Measurements from ENCODE around the gene ADCYAP1.
"Not testable (repeated sequence)": the region's sequence is repeated elsewhere in the genome, so short reads cannot be mapped to it uniquely, and the experiment has no call there.

The ADCYAP1 gene

DNA sequence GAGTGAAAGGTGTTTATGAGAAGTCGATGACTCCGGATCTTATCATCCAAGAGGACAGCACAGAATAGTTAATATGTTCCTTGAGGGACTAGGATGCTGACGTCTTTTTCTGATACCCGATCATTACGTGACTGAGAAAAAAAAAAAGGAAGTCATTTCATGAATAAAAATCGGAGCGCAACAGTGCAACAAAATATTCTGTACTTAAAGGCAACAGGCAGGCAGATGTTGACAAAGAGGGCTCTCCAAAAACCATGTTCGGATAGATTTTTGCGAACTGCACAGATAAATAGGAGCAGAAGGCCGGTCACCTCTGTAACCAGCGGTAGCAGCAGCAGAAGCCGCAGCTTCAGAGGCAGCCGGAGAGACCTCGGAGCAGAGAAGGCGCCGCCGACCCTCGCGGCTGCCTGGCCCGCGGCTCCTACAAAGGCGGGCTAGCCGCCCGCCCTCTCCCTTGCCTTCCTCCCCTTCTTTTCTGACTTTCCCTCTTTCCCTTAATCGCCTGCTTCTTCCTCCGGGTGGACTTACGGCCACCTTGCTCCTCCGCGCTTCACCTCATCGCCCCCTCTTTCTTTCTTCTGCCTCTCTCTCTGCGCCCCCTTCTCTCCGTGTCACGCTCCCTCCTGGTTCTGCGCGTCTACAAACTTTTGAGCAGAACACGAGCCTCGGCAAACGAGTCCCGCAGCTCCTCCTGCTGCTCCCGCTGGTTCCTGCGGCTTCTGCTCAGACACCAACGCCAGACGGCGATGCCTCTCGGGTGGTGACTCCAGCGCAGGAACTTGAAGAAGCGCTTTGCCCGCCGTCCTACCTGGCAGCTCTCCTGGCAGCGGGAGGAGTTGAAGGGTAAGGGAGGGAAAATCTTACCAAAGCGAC lies at the start of gene ADCYAP1:
Gene ADCYAP1, plus strand, starts transcription at position 654 of the 873 bp plus-strand sequence. CDS start 516 bp downstream, outside the sequence.
- DNase-seq (ENCODE audit: low spot score): peak; percentile 32
- TF ChIP-seq, protein P1, sequence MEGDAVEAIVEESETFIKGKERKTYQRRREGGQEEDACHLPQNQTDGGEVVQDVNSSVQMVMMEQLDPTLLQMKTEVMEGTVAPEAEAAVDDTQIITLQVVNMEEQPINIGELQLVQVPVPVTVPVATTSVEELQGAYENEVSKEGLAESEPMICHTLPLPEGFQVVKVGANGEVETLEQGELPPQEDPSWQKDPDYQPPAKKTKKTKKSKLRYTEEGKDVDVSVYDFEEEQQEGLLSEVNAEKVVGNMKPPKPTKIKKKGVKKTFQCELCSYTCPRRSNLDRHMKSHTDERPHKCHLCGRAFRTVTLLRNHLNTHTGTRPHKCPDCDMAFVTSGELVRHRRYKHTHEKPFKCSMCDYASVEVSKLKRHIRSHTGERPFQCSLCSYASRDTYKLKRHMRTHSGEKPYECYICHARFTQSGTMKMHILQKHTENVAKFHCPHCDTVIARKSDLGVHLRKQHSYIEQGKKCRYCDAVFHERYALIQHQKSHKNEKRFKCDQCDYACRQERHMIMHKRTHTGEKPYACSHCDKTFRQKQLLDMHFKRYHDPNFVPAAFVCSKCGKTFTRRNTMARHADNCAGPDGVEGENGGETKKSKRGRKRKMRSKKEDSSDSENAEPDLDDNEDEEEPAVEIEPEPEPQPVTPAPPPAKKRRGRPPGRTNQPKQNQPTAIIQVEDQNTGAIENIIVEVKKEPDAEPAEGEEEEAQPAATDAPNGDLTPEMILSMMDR (IDR thresholded peaks at IDR 0.05; ENCODE audit: borderline replicate concordance, control extremely low read depth, extremely low read depth, insufficient read depth, missing control alignments): no peak
- in situ Hi-C loops (cut with MboI; ENCODE audit: low sequenced_read_pairs, unreplicated experiment): no loop called here

DNA sequence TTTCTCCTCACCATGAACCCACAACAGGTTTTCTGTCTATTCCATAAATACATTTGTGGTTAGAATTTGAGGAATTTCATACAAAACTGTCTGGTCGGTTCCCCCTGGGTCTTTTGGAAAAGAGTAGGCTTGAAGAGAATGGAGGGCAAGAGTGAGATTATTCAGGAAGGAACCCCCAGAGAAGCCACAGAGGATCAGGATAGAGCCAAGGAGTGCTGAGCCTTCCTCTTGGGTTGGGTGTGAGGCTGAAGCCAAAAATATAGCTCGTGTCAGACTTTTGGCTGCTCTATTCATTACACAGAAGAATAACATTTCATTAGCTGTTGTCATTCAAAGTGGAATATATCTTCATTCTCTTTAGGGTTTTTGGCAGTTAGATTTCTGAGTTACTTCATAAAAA lies 46.7 kb upstream of the ADCYAP1 start:
- DNase-seq (ENCODE audit: low spot score): no peak
- in situ Hi-C loops (cut with MboI; ENCODE audit: low sequenced_read_pairs, unreplicated experiment): no loop called here
- TF ChIP-seq, protein P1 (IDR thresholded peaks at IDR 0.05; ENCODE audit: borderline replicate concordance, control extremely low read depth, extremely low read depth, insufficient read depth, missing control alignments): no peak

DNA sequence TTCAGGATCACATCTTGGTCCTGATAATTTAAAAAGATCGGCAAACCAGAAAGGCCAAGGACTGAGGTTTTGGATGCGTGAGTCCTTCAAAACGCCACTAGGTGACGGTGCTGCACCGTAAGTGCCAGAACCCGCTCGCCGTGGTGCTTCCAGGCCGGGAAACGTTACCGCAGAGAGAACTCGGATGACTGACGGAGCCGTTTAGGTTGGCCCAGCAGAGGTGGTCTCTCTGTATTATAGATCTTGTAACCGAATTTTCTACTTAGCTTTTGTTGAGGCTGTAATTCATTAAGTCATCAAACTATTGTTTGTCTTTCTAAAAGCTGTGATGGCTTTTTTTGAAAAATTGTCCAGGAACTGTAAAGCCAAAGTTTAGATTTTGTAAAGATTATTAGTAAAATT lies 39.8 kb upstream of the ADCYAP1 start:
- peak; percentile 65 for DNase-seq (ENCODE audit: low spot score)
- TF ChIP-seq, protein P1 (IDR thresholded peaks at IDR 0.05; ENCODE audit: borderline replicate concordance, control extremely low read depth, extremely low read depth, insufficient read depth, missing control alignments): peak; percentile 66
- in situ Hi-C loops (cut with MboI; ENCODE audit: low sequenced_read_pairs, unreplicated experiment): no loop called here

- TF ChIP-seq, protein P1 (IDR thresholded peaks at IDR 0.05; ENCODE audit: borderline replicate concordance, control extremely low read depth, extremely low read depth, insufficient read depth, missing control alignments): no peak
- in situ Hi-C loops (cut with MboI; ENCODE audit: low sequenced_read_pairs, unreplicated experiment): no loop called here
- no peak for DNase-seq (ENCODE audit: low spot score)
Measured at GRCh38 chr18:867257-867656, 37.4 kb upstream of the ADCYAP1 start.

GRCh38 chr18:873426-873825 lies 31.2 kb upstream of the ADCYAP1 start:
- in situ Hi-C loops (cut with MboI; ENCODE audit: low sequenced_read_pairs, unreplicated experiment); DNase-seq (ENCODE audit: low spot score): not testable (repeated sequence)

DNA sequence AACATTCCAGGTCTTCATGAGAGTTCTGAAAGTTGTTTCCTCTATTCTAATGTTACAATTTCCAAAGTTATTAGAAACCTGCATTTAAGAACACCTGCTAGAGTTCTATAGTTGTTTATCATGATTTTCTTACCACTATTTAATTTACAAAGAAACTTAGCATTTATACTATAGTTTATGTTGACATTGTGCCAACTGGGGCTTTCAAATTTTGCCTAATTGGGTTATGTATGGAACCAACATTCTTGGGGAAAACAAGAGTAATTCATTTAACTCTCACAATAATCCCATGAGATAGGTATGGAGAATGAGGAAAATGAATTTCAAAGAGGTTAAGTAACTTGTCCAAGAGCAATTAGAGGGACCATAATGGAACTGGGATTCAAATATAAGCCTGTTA lies 28.8 kb upstream of the ADCYAP1 start:
- TF ChIP-seq, protein P1 (IDR thresholded peaks at IDR 0.05; ENCODE audit: borderline replicate concordance, control extremely low read depth, extremely low read depth, insufficient read depth, missing control alignments): no peak
- in situ Hi-C loops (cut with MboI; ENCODE audit: low sequenced_read_pairs, unreplicated experiment): no loop called here

DNA sequence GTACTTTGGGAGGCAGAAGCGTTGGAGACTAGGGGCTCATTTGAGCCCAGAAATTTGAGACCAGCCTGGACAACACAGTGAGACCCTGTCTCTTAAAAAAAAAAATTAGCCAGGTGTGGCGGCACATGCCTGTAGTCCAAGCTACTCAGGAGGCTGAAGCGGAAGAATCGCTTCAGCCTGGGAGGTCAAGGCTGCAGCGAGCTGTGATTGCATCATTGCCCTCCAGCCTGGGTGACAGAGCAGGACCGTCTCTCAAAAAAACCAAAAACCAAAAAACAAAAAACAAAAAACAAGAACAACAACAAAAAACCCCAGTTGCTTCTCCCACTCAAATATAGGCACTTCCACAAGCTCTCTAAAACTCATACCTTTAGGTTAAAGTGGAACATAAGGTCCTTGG lies 27.4 kb upstream of the ADCYAP1 start:
- TF ChIP-seq, protein P1 (IDR thresholded peaks at IDR 0.05; ENCODE audit: borderline replicate concordance, control extremely low read depth, extremely low read depth, insufficient read depth, missing control alignments): no peak
- in situ Hi-C loops (cut with MboI; ENCODE audit: low sequenced_read_pairs, unreplicated experiment): no loop called here
- no peak for DNase-seq (ENCODE audit: low spot score)

More for the DNA sequence above, 28.8 kb upstream of the ADCYAP1 start:
- no peak for DNase-seq (ENCODE audit: low spot score)

Measured in GM13976 (cell line).